ENCODE results near the gene MGLL.

GRCh38 chr3:127675651-127676391 lies 146.5 kb downstream of the MGLL start:
- TF ChIP-seq CTCF (IDR thresholded peaks at IDR 0.05; ENCODE audit: borderline replicate concordance, extremely low read depth, low read length, poor library complexity, severe bottlenecking) = no peak
- no peak for TF ChIP-seq EZH2 (IDR thresholded peaks at IDR 0.05; ENCODE audit: borderline replicate concordance, low read depth, low read length, severe bottlenecking)
